ENCODE measurements around the gene PARN.

PARN gene

GRCh38 chr16:14499110-14499509 is 130.9 kb downstream of the PARN start:
- no peak for DNase-seq (ENCODE audit: low read depth)

GRCh38 chr16:14497245-14498082 is 132.6 kb downstream of the PARN start:
- DNase-seq (ENCODE audit: low read depth): no peak

- no peak for DNase-seq (ENCODE audit: low read depth)
Observed at GRCh38 chr16:14496786-14497185, 133.3 kb downstream of the PARN start.

DNA sequence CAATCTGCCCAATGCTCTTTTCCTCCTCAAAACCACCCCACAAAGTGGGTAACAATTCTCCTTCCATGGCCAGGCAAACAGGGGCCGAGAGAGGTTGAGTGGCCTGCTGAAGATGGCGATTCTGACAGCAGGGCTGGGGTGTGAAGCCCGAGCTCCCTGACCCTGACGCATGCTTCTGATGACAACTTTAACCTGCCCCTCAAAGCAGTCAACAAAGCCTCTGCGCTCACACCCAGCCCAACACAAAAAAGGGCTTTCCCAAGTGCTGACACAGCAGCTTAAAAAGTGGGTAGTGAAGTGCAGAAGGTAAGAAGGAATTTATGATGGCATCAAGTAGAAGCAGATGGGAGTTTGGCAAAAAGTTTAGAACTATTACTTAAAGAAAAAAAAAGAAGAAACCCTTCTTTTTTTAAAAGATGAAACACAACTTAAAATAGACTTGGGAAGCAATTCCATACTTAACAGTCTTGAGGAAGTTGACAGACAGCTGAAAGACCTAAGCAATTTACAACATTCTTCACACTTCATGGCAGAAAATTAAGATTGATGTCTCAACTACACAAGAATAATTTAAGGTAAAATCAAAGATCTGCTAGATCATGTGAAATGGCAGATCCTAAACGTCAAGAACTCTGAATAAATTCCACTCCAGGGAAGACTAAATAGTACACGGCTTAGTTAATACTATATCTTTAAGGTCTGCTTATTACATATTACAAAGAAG is 133.9 kb downstream of the PARN start:
- DNase-seq (ENCODE audit: low read depth): no peak

GRCh38 chr16:14495213-14496046 is 134.6 kb downstream of the PARN start:
- DNase-seq (ENCODE audit: low read depth): no peak

GRCh38 chr16:14494396-14494966 is 135.6 kb downstream of the PARN start:
- DNase-seq (ENCODE audit: low read depth): no peak

DNA sequence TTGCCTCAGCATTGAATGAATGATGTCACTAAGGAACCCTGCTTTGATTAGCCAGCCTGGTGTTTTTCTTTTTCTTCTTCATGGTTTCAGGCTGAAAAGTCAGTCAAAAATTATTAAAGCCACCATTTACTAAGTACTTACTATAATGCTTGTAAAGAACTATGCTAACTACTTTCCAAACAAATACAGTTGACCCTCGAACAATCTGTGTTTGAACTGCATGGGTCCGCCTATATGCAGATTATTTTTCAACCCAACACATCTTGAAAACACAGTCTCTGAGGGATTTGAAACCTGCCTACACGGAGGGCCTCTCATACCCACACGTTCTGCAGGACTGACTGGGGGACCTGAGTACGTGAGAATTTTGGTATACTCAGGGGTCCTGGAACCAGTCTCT is 136.3 kb downstream of the PARN start:
- no peak for DNase-seq (ENCODE audit: low read depth)

DNA sequence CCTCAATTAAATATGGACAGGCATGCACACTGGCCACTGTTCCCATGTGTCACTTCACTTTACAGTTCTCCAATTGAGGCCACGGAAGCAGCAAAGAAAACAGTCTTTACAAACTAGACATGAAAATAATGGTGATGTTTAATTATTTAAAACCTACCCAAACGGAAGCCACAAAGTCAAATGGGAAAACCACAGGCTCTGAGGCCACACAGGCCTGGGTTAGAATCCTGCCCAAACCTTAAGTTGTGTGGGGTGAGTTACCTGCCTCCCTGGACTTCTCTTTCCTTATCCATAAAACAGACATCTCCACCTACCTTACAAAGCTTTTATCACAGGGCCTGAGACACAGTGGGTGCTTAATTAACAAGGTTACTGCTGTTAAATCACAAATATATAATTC is 137.4 kb downstream of the PARN start:
- DNase-seq (ENCODE audit: low read depth): no peak

- no peak for DNase-seq (ENCODE audit: low read depth)
Observed at GRCh38 chr16:14491861-14492529, 138.1 kb downstream of the PARN start.

DNA sequence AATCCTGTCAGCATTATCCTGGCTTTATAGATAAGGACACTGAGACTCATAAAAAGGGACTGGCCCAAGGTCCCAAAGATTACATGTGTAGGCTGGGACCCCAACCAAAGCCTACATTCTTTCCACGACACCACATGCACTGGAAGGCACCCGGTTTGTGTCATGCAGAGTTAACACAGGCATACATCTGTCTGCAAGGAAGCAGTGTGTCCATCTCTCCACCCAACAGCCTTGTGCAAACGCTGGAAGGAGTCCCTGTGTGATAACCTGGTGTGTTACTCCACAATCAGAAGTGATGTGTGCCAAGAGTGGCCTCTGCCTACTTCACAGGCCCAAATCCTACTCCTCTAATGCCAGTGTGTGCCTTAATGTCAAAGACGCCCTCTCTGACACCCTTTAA is 139.8 kb downstream of the PARN start:
- DNase-seq (ENCODE audit: low read depth): no peak

- DNase-seq (ENCODE audit: low read depth): no peak
Observed at GRCh38 chr16:14489460-14489859, 140.6 kb downstream of the PARN start.

GRCh38 chr16:14487579-14487978 is 142.5 kb downstream of the PARN start:
- DNase-seq (ENCODE audit: low read depth): no peak

DNA sequence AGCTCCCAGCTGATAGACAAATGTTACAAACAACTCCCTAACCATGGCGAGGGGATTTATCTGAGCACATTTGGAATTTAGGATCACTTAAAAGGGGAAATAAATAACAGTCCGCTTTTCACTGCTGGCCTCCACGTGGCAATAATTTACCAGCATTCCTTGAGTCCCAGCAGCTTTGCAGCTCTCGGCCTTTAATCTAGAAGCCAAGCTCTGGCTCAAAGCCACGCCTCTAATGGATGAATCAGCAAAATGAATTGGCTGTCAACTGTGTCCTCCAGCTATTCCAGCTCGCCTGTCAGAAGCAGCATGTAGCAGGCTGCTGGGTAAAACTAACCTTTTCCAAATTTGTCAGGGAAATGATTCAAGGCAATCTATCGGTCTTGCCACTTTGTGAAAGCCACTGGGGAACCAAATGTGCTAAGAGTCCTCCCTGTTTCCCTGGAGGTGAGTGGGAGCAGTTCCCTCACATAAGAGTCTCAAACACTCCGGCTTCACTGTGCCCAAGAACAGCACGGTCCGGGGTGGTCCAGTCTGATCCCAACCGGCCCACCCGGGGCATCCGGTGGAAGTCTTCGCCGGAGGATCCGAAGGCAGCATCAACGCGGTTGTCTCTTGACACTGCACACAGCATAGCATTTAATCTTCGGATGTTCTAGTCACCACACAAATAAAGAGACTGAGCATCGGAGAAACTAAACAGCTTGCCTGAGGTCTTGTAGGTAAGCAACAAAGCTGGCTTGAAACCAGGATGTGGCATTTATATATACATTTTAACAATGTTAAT is 143.3 kb downstream of the PARN start:
- DNase-seq (ENCODE audit: low read depth): no peak

DNA sequence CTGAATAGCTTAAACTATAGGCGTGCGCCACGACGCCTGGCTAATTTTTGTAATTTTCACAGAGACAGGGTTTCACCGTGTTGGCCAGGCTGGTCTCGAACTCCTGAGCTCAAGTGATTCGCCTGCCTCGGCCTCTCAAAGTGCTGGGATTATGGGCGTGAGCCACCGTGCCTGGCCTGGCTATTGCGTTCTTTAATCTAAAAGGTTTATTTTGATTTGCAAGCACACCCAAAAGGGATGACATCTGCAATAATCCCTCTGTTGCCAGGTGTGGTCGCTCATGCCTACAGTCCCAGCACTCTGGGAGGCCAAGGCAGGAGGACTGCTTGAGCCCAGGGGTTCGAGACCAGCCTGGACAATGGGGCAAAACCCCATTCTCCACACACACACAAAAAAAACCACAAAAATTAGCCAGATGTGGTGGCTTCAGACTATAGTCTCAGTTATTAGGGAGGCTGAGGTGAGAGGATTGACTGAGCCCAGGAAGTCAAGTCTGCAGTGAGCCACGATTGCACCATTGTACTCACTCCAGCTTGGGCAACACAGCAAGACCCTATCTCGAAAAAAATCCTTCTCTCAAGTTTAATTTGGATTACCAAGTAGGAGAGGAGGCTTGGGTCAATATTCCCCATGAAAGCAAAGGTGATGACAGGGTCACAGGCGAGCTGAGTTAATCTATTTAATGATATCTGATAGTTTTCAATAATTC is 144.1 kb downstream of the PARN start:
- no peak for DNase-seq (ENCODE audit: low read depth)

DNA sequence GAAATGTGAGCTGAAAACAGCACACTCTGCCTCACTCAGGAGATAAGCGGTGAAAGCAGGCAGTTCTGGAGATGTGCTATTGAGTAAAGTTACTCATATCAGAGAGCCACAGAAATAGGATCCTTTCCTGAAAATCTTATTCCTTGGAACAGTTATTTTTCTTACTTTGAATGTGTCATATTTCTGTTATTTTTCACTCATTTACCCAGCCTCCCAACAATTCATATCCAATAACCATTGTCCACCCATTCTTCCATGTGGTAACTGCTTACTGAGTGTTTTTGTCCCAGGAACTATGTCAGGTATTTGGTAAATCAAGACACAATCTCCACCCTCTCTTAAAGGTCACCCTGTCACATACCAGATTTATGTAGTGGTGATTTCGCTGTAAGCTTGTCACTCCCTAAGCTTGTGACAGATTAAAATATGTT is 144.9 kb downstream of the PARN start:
- DNase-seq (ENCODE audit: low read depth): no peak

GRCh38 chr16:14483819-14484385 is 146.2 kb downstream of the PARN start:
- DNase-seq (ENCODE audit: low read depth): no peak

GRCh38 chr16:14476183-14476582 is 153.9 kb downstream of the PARN start:
- no peak for DNase-seq (ENCODE audit: low read depth)

DNA sequence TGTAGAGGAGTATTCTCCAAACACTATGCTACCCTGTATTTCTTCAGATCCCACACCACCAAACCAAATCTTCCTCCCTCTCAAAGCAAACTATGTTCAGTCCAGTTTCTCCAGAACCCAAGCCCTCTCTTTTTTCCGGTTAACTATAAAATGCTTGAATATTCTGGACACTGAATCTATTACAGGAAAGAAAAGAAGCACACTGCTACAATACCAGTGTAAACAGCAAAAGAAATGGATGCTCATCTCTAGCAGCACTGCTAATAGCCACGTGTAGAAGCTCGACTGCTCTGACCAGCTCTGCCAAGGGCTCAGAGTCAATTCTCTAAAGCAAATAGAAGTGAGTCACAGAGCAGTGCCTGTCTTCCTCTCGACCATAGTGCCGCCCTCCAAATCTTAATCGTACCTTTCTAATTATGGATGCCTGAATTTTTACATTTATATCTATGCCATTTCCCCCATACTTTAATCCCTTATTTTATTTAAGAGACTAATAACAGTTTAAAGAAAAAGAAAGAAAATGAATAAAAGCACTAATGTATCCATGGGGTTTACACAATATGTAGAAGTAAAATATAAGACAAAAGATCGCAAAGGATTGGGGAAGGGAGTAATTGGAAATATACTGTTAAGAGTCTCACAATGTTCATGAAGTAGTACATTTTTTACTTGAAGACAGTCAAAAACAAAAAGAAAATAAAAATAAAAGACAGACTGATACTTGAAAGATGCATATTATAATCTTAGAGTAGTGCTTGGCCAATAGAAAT is 154.5 kb downstream of the PARN start:
- DNase-seq (ENCODE audit: low read depth): no peak

DNA sequence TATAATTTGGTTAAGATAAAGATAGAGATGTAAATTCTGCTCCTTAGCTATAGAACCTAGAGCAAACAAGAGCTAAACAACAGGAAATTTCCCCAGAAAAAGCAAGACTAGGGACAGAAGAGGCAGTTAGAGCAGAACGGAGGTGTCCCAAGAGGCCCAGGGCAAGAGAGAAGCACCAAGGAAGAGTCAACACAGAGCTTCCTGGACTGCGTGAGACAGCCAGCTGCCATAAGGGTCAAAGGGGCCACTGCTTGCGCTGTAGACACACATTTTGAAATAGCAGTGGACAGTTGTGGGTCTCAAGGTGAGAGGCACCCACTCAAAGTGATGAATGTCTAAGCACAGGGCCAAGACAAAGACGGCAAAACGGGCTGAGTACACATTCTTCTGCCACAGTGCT is 156.6 kb downstream of the PARN start:
- DNase-seq (ENCODE audit: low read depth): no peak

Data from activated T-cell treated with anti-CD3 and anti-CD28 coated beads for 48 hours (primary cell).